HG03159 (cell line): ENCODE data around the gene SEMA3A.

Experiments
- ATAC-seq: cut with Tn5 transposase; IDR thresholded peaks from one replicate; pipeline ENCODE4 v1.9.1; 2021; ENCODE audit warnings: mild to moderate bottlenecking, moderate library complexity; ENCODE audit not compliant: unreplicated experiment

Gene SEMA3A

GRCh38 chr7:84022684-84023308, 171.8 kb downstream of the SEMA3A start:
- no peak for ATAC-seq

- ATAC-seq: no peak
These were observed 172.6 kb downstream of the SEMA3A start for GRCh38 chr7:84022009-84022408.

GRCh38 chr7:84021292-84021908, 173.2 kb downstream of the SEMA3A start:
- no peak for ATAC-seq

GRCh38 chr7:84017651-84018050, 176.9 kb downstream of the SEMA3A start:
- ATAC-seq: no peak

- no peak for ATAC-seq
These were observed 180.9 kb downstream of the SEMA3A start for GRCh38 chr7:84013616-84014240.

GRCh38 chr7:84009782-84010181, 184.8 kb downstream of the SEMA3A start:
- no peak for ATAC-seq

- no peak for ATAC-seq
These were observed 185.5 kb downstream of the SEMA3A start for GRCh38 chr7:84009051-84009450.

GRCh38 chr7:84003191-84003590, 191.4 kb downstream of the SEMA3A start:
- no peak for ATAC-seq

- no peak for ATAC-seq
These were observed 192.2 kb downstream of the SEMA3A start for GRCh38 chr7:84002348-84002747.

- no peak for ATAC-seq
These were observed 197.7 kb downstream of the SEMA3A start for GRCh38 chr7:83996879-83997278.

- no peak for ATAC-seq
These were observed 206.8 kb downstream of the SEMA3A start for GRCh38 chr7:83987764-83988163.

GRCh38 chr7:83985821-83986220, 208.8 kb downstream of the SEMA3A start:
- no peak for ATAC-seq

GRCh38 chr7:83984591-83984990, 210.0 kb downstream of the SEMA3A start:
- ATAC-seq: no peak

- no peak for ATAC-seq
These were observed 210.5 kb downstream of the SEMA3A start for GRCh38 chr7:83984076-83984475.

- no peak for ATAC-seq
These were observed 211.0 kb downstream of the SEMA3A start for GRCh38 chr7:83983606-83984005.

- ATAC-seq: peak; percentile 90
These were observed 218.3 kb downstream of the SEMA3A start for GRCh38 chr7:83976302-83976701.

GRCh38 chr7:83970081-83970480, 224.5 kb downstream of the SEMA3A start:
- no peak for ATAC-seq

- ATAC-seq: no peak
These were observed 230.3 kb downstream of the SEMA3A start for GRCh38 chr7:83964318-83964717.

GRCh38 chr7:83957333-83957732, 237.3 kb downstream of the SEMA3A start:
- no peak for ATAC-seq

- ATAC-seq: no peak
These were observed 238.5 kb downstream of the SEMA3A start for GRCh38 chr7:83956104-83956503.

- no peak for ATAC-seq
These were observed 242.4 kb downstream of the SEMA3A start for GRCh38 chr7:83952236-83952635.

GRCh38 chr7:83947260-83947659, 247.3 kb downstream of the SEMA3A start:
- ATAC-seq: peak; percentile 77
